Common myeloid progenitor, CD34-positive (primary cell): ENCODE data around the gene PCDH17.

Source experiments
- CTCF ChIA-PET: fragments of 350-600 bp; sonication (Branson Sonifier 250); formaldehyde crosslinking; loops from one replicate; lab custom pipeline; 2021; ENCODE audit warnings: antibody characterized with exemption; lab: Charles Lee
- POLR2A ChIA-PET: fragments of 350-600 bp; sonication (Branson Sonifier 250); formaldehyde crosslinking; loops from one replicate; lab custom pipeline; 2021; ENCODE audit warnings: antibody characterized with exemption; lab: Charles Lee
- DNase-seq, 3 donors: peaks; one replicate each; pipeline versions ENCODE4 v3.0.0 to v3.0.0-alpha.2; 2013
- H3K27ac ChIP-seq, 2 experiments: 1 replicate in 1 of 2; 2 replicates in 1 of 2; pipeline ENCODE4 v1.7.0; 2013; ENCODE audit warnings: inconsistent platforms in 2 of 2, low read length in 2 of 2, mild to moderate bottlenecking in 2 of 2, low read depth in 1 of 2, moderate library complexity in 1 of 2; ENCODE audit not compliant: severe bottlenecking in 2 of 2, insufficient read depth in 1 of 2, poor library complexity in 1 of 2
- H3K27me3 ChIP-seq, 5 experiments: replicated peaks in 2 of 5; 1 replicate in 3 of 5; 2 replicates in 2 of 5; pipeline versions ENCODE4 v1.6.1 to v1.7.0; 2013; ENCODE audit warnings: low read length in 4 of 5, mild to moderate bottlenecking in 2 of 5, moderate library complexity in 2 of 5, inconsistent platforms in 1 of 5; ENCODE audit not compliant: insufficient read depth in 5 of 5, control insufficient read depth in 4 of 5
- H3K36me3 ChIP-seq, 4 experiments: 1 replicate in 2 of 4; 2 replicates in 2 of 4; pipeline versions ENCODE4 v1.6.1 to v1.7.0; 2013; ENCODE audit warnings: low read length in 3 of 4, control low read depth in 1 of 4, mild to moderate bottlenecking in 1 of 4; ENCODE audit not compliant: control insufficient read depth in 4 of 4, insufficient read depth in 4 of 4
- H3K4me1 ChIP-seq, 4 experiments: 1 replicate in 3 of 4; 2 replicates in 1 of 4; pipeline versions ENCODE4 v1.6.1 to v1.7.1; 2013; ENCODE audit warnings: low read length in 3 of 4, mild to moderate bottlenecking in 3 of 4, control low read depth in 1 of 4, inconsistent platforms in 1 of 4, moderate library complexity in 1 of 4; ENCODE audit not compliant: control insufficient read depth in 4 of 4, insufficient read depth in 4 of 4; ENCODE audit errors: control extremely low read depth in 1 of 4
- H3K4me3 ChIP-seq, 7 experiments: 1 replicate in 4 of 7; 2 replicates in 3 of 7; pipeline versions ENCODE4 v1.5.1 to v1.7.0; 2013; ENCODE audit warnings: mild to moderate bottlenecking in 7 of 7, low read length in 6 of 7, moderate library complexity in 6 of 7, inconsistent platforms in 2 of 7, low read depth in 2 of 7, control low read depth in 1 of 7; ENCODE audit not compliant: insufficient read depth in 4 of 7, control insufficient read depth in 1 of 7; ENCODE audit errors: extremely low read depth in 1 of 7
- H3K9me3 ChIP-seq, 5 experiments: 1 replicate in 4 of 5; 2 replicates in 1 of 5; pipeline versions ENCODE4 v1.6.1 to v1.7.1; 2013; ENCODE audit warnings: low read length in 4 of 5, mild to moderate bottlenecking in 2 of 5, inconsistent platforms in 1 of 5, low read depth in 1 of 5, moderate library complexity in 1 of 5; ENCODE audit not compliant: control insufficient read depth in 4 of 5, insufficient read depth in 2 of 5; ENCODE audit errors: control extremely low read depth in 1 of 5
- WGBS: methylation state at CpG from one replicate; pipeline ENCODE4 v1.1.5; 2013; ENCODE audit not compliant: insufficient coverage; 5-methylcytosine and 5-hydroxymethylcytosine counted together

The PCDH17 gene

DNA sequence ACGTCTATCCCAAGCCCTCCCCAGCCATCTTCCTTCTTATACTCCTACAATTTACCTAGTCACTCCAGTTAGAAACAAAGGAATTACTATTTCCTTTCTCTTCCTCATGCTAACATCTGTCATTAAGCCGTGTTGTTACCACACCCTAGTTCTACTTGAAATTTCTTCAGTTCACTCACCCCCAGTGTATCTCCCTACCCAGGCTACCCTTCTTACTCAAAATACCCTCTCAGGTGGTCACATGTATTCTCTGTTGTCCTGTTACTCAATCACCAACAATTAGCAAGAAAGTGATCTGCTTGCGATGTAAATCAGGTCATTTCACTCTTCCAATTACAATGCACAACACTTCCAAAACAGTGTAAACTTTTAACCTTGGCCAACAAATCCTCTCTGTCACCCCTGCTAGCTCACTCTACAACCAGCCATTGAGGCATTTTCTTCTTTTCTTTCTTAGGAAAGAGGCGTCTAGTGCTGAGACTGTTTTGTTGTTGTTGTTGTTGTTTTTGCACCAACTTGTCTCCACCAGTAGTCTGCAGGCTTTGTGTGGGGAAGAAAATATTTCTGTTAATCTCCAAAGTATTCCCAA lies 50.7 kb downstream of the PCDH17 start:
- no peak for DNase-seq
- no peaks in the 10 kb centered on the region for H3K9me3 ChIP-seq
- H3K27me3 ChIP-seq, result no peaks in the 10 kb centered on the region
- H3K36me3 ChIP-seq, result no peaks in the 10 kb centered on the region
- 72% methylated on average over 3 of the region's 4 CpGs for WGBS
- CTCF ChIA-PET, result no interaction called here
- POLR2A ChIA-PET, result no interaction called here
- H3K4me1 ChIP-seq, result no peaks in the 10 kb centered on the region
- no peak overlapping the region for H3K27ac ChIP-seq
- no peak overlapping the region for H3K4me3 ChIP-seq

GRCh38 chr13:57698851-57699250 lies 67.3 kb downstream of the PCDH17 start:
- H3K4me1 ChIP-seq, result no peaks in the 10 kb centered on the region
- ChIA-PET POLR2A (no interaction called here), CTCF (no interaction called here)
- no peaks in the 10 kb centered on the region for H3K36me3 ChIP-seq
- H3K27me3 ChIP-seq, result no peaks in the 10 kb centered on the region
- no peaks in the 10 kb centered on the region for H3K9me3 ChIP-seq
- DNase-seq, result no peak
- WGBS, result 100% methylated on average over 1 of the region's 4 CpGs
- H3K27ac ChIP-seq, result no peak overlapping the region
- H3K4me3 ChIP-seq, result no peak overlapping the region

DNA sequence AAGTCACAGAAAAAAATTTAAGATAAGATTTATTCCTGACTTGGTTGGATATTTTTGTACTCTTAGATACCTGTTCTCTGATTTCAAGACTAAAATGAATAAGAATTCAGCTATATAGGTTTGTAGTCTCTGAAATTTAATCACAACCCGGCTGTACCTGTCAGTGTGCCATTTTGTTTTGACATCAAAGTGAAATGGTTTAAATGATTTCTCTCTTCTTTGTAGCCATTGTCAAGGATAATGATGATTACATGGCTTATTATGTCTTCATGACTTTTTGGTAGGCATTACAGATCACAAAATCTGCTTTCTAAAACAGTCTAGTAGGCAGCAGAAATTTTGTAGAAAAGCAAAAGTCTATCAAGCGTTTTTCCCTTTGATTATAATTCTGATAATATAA lies 72.5 kb downstream of the PCDH17 start:
- CTCF ChIA-PET, result no interaction called here
- no peak overlapping the region for H3K4me3 ChIP-seq
- WGBS, result 100% methylated on average over 1 of the region's 2 CpGs

GRCh38 chr13:57716295-57716694 lies 84.8 kb downstream of the PCDH17 start:
- CTCF ChIA-PET, result no interaction called here

More for the DNA sequence above, 72.5 kb downstream of the PCDH17 start:
- no peak for DNase-seq
- Histone ChIP-seq H3K9me3 (no peaks in the 10 kb centered on the region), H3K27ac (no peak overlapping the region), H3K36me3 (no peaks in the 10 kb centered on the region), H3K4me1 (no peaks in the 10 kb centered on the region), H3K27me3 (no peaks in the 10 kb centered on the region)
- POLR2A ChIA-PET, result no interaction called here

GRCh38 chr13:57724486-57725272 lies 93.1 kb downstream of the PCDH17 start:
- Histone ChIP-seq H3K27ac (no peak overlapping the region), H3K4me1 (no peaks in the 10 kb centered on the region), H3K4me3 (no peak overlapping the region), H3K9me3 (no peaks in the 10 kb centered on the region), H3K36me3 (no peaks in the 10 kb centered on the region), H3K27me3 (no peaks in the 10 kb centered on the region)
- ChIA-PET CTCF (no interaction called here), POLR2A (no interaction called here)
- WGBS, result 73% methylated on average over 12 of the region's 12 CpGs
- no peak for DNase-seq

More at GRCh38 chr13:57716295-57716694, 84.8 kb downstream of the PCDH17 start:
- no peak overlapping the region for H3K4me3 ChIP-seq
- H3K27me3 ChIP-seq, result no peaks in the 10 kb centered on the region
- no peak overlapping the region for H3K27ac ChIP-seq
- no peaks in the 10 kb centered on the region for H3K9me3 ChIP-seq
- H3K36me3 ChIP-seq, result no peaks in the 10 kb centered on the region
- WGBS, result 82% methylated on average over 3 of the region's 3 CpGs
- no peaks in the 10 kb centered on the region for H3K4me1 ChIP-seq
- POLR2A ChIA-PET, result no interaction called here
- peak in 1 of 3 donors; percentile 1 for DNase-seq

GRCh38 chr13:57725480-57725879 lies 93.9 kb downstream of the PCDH17 start:
- no peaks in the 10 kb centered on the region for H3K9me3 ChIP-seq
- H3K4me1 ChIP-seq, result no peaks in the 10 kb centered on the region
- ChIA-PET CTCF (no interaction called here), POLR2A (no interaction called here)
- H3K27ac ChIP-seq, result no peak overlapping the region
- H3K4me3 ChIP-seq, result no peak overlapping the region
- no peaks in the 10 kb centered on the region for H3K27me3 ChIP-seq
- 67% methylated on average over 1 of the region's 2 CpGs for WGBS
- DNase-seq, result no peak
- H3K36me3 ChIP-seq, result no peaks in the 10 kb centered on the region

GRCh38 chr13:57726981-57727380 lies 95.4 kb downstream of the PCDH17 start:
- Histone ChIP-seq H3K36me3 (no peaks in the 10 kb centered on the region), H3K27me3 (no peaks in the 10 kb centered on the region), H3K4me1 (no peaks in the 10 kb centered on the region), H3K9me3 (no peaks in the 10 kb centered on the region), H3K27ac (no peak overlapping the region), H3K4me3 (no peak overlapping the region)
- DNase-seq, result no peak
- CTCF ChIA-PET, result no interaction called here
- POLR2A ChIA-PET, result no interaction called here
- WGBS, result 100% methylated on average over 1 of the region's 1 CpG
